Immature natural killer cell (primary cell): ENCODE results near the gene CBLN3. TPM values are rescaled to one million over a fixed set of nuclear protein-coding genes. Genes with fewer than 3 reads are reported as not detected.
A peak's percentile ranks its signal among the peaks of the same experiment; 100 is the strongest.

Experiments
- DNase-seq, 3 donors: peaks; one replicate each; pipeline ENCODE4 v3.0.0; 2022; ENCODE audit warnings: mixed read lengths in 1 of 3
- H3K27ac Mint-ChIP-seq, 6 donors: one replicate each; pipeline ENCODE4 v1.8.0; 2020; ENCODE audit warnings: mixed read lengths in 6 of 6, mild to moderate bottlenecking in 5 of 6, inconsistent platforms in 4 of 6, moderate library complexity in 3 of 6
- H3K27me3 Mint-ChIP-seq, 3 donors: one replicate each; pipeline ENCODE4 v1.8.0; 2020 to 2021; ENCODE audit warnings: low read depth in 3 of 3, mild to moderate bottlenecking in 3 of 3, mixed read lengths in 3 of 3, moderate library complexity in 3 of 3, inconsistent platforms in 1 of 3
- H3K36me3 Mint-ChIP-seq, 3 donors: one replicate each; pipeline ENCODE4 v1.8.0; 2020; ENCODE audit warnings: mixed read lengths in 3 of 3, inconsistent platforms in 2 of 3, mild to moderate bottlenecking in 2 of 3
- H3K4me1 Mint-ChIP-seq, 2 donors: one replicate each; pipeline ENCODE4 v1.8.0; 2020; ENCODE audit warnings: inconsistent platforms in 2 of 2, mild to moderate bottlenecking in 2 of 2, mixed read lengths in 2 of 2, moderate library complexity in 1 of 2
- H3K4me3 Mint-ChIP-seq, 5 donors: one replicate each; pipeline ENCODE4 v1.8.0; 2020; ENCODE audit warnings: mild to moderate bottlenecking in 5 of 5, mixed read lengths in 5 of 5, inconsistent platforms in 3 of 5, moderate library complexity in 3 of 5
- H3K9me3 Mint-ChIP-seq, 6 donors: one replicate each; pipeline ENCODE4 v1.8.0; 2020; ENCODE audit warnings: mild to moderate bottlenecking in 6 of 6, mixed read lengths in 6 of 6, inconsistent platforms in 4 of 6, moderate library complexity in 3 of 6
- polyA plus RNA-seq, 3 donors: library from polyadenylated mRNA; unstranded; fragments of 300-500 nt; fragmentation: Illumina TruSeq; gene quantifications; one replicate each; pipeline ENCODE4 v1.2.3, GENCODE V29; 2021

CBLN3 gene
- polyA plus RNA-seq, 3 donors from 2014 or later = not detected

DNA sequence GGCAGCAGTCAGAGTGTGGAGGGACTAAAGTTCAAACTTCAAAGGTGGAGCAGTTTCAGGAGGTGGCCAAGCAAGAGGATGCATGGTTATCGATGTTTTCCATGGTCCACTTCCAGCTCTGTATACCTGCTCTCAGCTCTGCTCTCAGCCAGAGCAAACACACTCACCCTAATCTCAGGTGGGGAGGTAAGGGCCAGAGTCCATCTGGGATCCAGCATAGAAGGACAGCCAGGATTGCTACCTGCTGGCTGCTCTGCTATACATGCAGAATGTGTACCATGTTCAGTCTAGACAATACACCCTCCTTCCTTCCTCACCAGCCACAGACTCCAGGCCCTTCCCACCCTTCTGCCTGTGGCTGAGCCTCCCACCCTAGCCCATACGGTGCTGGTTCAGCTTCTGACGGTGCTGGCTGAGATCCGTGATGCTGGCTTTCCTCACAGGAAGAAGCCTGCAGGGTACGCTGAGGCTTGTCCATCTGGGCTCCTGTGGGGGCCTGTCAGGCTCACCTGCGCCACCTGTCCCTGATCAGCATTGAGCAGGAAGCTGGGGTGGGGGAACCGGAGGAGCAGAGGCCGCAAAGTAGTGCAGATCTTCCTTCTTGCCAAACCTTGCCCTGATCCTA, 2.4 kb downstream of the CBLN3 start:
- Mint-ChIP-seq H3K27ac (peak overlapping the region in 5 of 6 donors; percentile 32 to 82 (median 43)), H3K4me1 (peaks cover 16 to 22% of the 10 kb centered on the region in 2 donors), H3K27me3 (peaks cover 1 to 12% (median 8%) of the 10 kb centered on the region in 3 donors), H3K36me3 (peaks cover 4% of the 10 kb centered on the region in 3 donors), H3K4me3 (peak overlapping the region in 1 of 5 donors; percentile 6), H3K9me3 (no peaks in the 10 kb centered on the region)
- DNase-seq = no peak

DNA sequence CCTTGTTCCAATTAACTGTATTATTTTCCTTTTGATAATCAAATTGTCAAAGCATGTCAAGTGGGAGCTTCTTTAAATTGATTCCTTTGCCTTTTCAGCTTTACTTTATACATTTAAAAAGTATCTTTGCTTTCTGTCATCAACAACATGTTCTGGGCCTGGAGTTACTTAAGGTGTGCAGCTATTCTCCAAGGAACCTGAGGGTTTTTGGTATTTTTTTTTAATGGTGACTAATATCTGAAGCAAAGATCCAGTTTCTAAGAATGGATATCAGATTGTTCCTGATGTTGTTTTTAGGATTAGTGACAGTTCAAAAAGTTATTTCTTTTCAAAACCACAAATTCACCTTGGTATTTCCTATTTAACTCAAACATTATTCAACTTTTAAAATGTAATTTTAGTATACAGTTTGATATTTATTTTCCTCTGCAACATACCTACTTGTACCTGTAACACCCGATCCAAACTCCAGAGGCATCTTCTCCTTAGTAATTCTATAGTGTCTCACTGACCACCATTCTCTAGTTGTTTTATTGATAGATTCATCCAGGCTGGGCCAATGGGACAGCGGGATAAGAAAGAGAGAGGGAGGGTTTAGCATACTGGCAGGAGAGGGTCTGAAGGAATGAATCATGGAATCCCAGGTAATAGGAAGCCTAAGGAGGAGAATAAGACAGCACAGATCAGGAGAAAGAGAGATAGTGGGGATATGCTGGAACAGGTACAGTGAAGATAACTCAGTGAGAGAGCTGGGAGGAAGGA, 3.1 kb downstream of the CBLN3 start:
- H3K27me3 Mint-ChIP-seq = peaks cover 1 to 7% (median 5%) of the 10 kb centered on the region in 3 donors
- peak overlapping the region in 4 of 6 donors; percentile 3 to 82 (median 18) for H3K27ac Mint-ChIP-seq
- H3K4me1 Mint-ChIP-seq = peaks cover 9 to 16% of the 10 kb centered on the region in 2 donors
- H3K9me3 Mint-ChIP-seq = no peaks in the 10 kb centered on the region
- no peak for DNase-seq
- H3K4me3 Mint-ChIP-seq = peak overlapping the region in 1 of 5 donors; percentile 6
- H3K36me3 Mint-ChIP-seq = no peaks in the 10 kb centered on the region

DNA sequence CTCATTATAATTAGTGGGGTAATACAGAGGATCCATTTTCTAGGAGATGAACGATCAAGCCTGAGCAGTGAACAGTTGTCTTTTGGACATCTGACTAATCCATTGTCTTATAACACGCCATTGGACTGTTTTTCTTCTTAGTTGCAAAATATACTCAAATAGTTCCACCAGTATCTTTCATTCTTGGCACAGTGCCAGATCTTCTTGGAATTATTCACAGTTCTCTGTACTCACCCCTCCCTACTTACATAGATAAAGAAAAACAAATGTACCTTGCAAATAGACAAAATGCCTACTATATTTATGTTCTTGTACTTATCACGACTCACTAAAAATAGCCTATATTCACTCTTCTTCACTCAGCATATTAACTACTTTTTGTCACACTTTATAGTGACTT, 3.8 kb downstream of the CBLN3 start:
- H3K4me1 Mint-ChIP-seq = peaks cover 3 to 9% of the 10 kb centered on the region in 2 donors
- no peak overlapping the region for H3K27ac Mint-ChIP-seq
- H3K4me3 Mint-ChIP-seq = no peak overlapping the region
- peaks cover 2 to 6% (median 5%) of the 10 kb centered on the region in 3 donors for H3K27me3 Mint-ChIP-seq
- no peaks in the 10 kb centered on the region for H3K36me3 Mint-ChIP-seq
- DNase-seq = no peak
- H3K9me3 Mint-ChIP-seq = no peaks in the 10 kb centered on the region

DNA sequence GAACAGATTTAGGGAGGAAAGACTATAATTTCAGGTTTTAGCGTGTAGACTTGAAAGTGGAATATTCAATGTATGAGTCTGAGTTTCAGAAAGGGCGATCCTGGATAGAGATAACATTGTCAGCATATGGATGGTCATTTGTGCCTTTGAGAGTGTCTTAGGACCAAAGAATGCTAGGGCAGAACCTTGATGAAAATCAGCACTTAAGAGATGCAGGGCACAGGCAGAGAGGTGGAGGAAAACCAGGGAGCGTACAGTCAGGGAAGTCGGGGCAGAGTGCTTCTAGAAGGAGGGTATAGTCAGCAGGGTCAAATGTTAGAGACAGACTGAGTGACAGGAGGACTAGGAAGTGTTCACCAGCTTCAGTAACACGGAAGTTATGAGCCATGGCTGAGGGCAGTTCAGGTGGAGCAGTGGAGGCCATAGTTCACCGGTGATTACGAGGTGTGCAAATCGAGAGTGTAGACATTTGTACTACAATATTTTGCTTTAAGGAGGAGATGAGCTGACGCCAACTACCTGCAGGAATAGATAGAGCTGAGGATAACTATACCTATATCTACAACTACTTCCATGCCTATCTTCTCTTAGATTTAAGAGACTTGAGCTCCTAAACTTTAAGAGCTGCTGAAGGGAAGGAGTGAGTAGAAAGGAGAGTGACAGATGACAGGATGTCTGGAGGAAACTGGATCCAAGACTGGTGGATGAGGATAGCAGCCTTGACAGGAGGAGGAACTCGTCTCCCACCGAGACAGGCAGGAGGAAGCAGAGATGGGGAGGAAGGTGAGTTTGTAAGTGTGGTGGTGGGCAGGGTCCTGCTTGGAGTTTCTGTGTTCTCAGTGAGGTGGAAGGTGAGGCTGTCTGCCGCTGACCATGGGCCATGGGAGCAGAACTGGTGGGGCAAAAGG, 6.5 kb downstream of the CBLN3 start:
- peaks cover 1 to 3% (median 2%) of the 10 kb centered on the region in 3 donors for H3K27me3 Mint-ChIP-seq
- no peak overlapping the region for H3K27ac Mint-ChIP-seq
- no peaks in the 10 kb centered on the region for H3K36me3 Mint-ChIP-seq
- no peaks in the 10 kb centered on the region for H3K4me1 Mint-ChIP-seq
- no peak overlapping the region for H3K4me3 Mint-ChIP-seq
- no peak for DNase-seq
- no peaks in the 10 kb centered on the region for H3K9me3 Mint-ChIP-seq

DNA sequence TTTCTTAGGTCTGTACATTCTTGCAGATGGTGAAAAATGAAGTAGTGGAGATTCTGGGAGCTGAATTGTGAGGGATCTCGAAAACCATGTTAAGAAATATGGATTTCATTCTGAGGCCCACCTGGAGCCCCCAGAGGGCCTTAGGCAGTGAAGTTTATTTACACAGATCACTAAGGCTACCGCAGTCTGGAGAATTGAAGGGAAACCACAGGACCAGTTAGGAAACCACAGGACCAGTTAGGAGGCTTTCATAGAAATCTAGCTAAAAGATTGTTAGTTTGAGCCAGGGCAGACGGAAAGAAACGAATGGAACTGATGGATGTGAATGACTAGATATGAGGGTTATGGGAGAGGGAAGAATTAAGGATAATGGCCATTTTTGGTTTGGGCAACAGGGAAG, 7.2 kb downstream of the CBLN3 start:
- Mint-ChIP-seq H3K9me3 (no peaks in the 10 kb centered on the region), H3K4me1 (no peaks in the 10 kb centered on the region), H3K27me3 (peaks cover 1 to 3% (median 2%) of the 10 kb centered on the region in 3 donors), H3K27ac (no peak overlapping the region), H3K4me3 (no peak overlapping the region), H3K36me3 (no peaks in the 10 kb centered on the region)
- no peak for DNase-seq

DNA sequence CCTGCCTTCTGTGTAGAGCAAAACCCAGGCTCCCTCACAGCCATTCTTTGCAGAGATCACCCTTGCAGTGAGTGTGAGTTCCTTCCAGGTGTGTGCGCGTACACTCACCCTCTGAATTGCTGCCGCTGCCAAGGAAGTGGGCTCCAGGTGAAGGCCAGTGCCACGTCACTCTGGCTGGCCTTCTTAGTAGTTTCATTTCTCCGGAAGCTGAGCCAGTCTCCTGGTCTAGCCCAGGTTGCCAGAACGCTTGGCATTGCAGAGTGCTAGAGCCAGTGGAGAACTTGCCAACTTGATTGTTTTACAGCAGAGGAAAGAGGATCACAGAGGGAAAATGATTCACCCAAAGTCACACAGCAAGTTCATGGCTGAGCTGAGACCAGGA, 11.0 kb downstream of the CBLN3 start:
- DNase-seq = no peak
- Mint-ChIP-seq H3K9me3 (no peaks in the 10 kb centered on the region), H3K36me3 (no peaks in the 10 kb centered on the region), H3K27me3 (peaks cover 2 to 4% (median 3%) of the 10 kb centered on the region in 3 donors), H3K27ac (no peak overlapping the region), H3K4me1 (no peaks in the 10 kb centered on the region), H3K4me3 (no peak overlapping the region)

DNA sequence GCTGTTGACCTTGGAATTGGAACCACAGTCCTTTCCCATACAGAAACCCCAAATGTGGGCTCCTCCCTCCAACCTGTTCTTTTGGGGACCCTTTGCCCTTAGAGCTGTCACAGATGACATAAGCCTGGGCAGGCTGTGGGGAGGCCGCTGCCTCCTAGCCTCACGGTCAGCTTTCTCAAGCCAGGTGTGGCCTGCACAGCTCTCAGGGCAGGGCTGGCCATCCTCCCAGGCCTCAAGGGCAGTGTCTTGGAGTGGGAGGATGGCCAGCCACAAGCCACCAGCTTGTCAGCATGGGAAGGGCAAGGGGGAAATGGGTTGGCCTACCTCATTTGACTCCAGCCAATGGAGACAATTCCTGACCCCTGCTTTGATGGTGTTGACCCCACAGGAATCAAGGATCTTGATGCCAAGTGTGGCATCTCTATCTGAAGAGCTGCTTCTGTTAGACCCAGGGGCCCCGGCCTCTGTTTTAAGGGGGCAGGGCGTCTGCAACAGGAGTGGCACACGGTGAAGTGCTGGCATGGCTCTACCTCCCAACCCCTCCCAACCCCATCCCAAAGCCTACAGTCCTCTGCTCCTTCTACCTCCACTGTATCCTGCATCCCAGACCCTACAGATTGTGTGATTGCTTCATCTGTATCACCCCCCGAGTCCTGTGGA, 11.5 kb downstream of the CBLN3 start:
- H3K27me3 Mint-ChIP-seq = peaks cover 2 to 4% (median 3%) of the 10 kb centered on the region in 3 donors
- H3K4me1 Mint-ChIP-seq = no peaks in the 10 kb centered on the region
- no peaks in the 10 kb centered on the region for H3K9me3 Mint-ChIP-seq
- no peak overlapping the region for H3K4me3 Mint-ChIP-seq
- DNase-seq = no peak
- H3K27ac Mint-ChIP-seq = no peak overlapping the region
- H3K36me3 Mint-ChIP-seq = no peaks in the 10 kb centered on the region

DNA sequence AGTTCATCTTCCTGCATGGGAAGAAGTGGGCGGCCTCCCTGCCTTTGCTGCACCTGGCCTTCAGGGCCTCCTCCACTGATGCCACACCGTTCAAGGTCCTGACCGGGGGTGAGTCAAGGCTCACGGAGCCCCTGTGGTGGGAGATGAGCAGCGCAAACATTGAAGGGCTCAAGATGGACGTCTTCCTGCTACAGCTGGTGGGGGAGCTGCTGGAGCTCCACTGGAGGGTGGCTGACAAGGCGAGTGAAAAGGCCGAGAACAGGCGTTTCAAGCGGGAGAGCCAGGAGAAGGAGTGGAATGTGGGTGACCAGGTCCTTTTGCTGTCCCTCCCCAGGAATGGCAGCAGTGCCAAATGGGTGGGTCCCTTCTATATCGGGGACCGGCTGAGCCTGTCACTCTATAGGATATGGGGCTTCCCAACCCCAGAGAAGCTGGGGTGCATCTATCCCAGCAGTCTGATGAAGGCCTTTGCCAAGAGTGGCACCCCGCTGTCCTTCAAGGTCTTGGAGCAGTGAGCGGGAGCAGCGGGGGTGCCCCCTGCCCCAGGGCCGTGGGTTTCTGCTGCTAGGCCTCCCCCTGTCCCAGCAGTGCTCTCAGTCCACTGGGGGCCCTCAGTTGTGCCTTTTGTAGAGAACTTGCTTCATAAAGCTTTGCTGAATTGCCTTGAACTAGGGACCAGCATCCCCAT, 12.4 kb downstream of the CBLN3 start:
- no peaks in the 10 kb centered on the region for H3K9me3 Mint-ChIP-seq
- no peak for DNase-seq
- no peaks in the 10 kb centered on the region for H3K4me1 Mint-ChIP-seq
- H3K27ac Mint-ChIP-seq = no peak overlapping the region
- H3K27me3 Mint-ChIP-seq = peaks cover 2 to 4% (median 3%) of the 10 kb centered on the region in 3 donors
- H3K36me3 Mint-ChIP-seq = no peaks in the 10 kb centered on the region
- no peak overlapping the region for H3K4me3 Mint-ChIP-seq

DNA sequence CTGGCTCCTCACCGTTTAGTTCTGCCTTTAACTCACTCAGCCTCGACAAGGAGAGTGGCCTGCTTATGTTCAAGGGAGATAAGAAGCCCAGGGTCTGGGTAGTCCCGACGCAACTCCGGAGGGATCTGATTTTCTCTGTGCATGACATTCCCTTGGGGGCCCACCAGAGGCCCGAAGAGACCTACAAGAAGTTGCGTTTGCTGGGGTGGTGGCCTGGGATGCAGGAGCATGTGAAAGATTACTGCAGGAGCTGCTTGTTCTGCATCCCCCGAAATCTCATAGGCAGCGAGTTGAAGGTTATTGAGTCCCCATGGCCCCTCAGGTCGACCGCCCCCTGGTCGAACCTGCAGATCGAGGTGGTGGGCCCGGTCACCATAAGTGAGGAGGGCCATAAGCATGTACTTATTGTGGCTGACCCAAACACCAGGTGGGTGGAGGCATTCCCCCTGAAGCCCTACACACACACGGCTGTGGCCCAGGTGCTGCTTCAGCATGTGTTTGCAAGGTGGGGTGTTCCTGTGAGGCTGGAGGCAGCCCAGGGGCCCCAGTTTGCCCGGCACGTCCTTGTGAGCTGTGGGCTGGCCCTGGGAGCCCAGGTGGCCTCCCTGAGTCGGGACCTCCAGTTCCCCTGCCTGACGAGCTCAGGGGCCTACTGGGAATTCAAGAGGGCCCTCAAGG, 13.1 kb downstream of the CBLN3 start:
- Mint-ChIP-seq H3K4me1 (no peaks in the 10 kb centered on the region), H3K27ac (no peak overlapping the region), H3K36me3 (no peaks in the 10 kb centered on the region), H3K9me3 (no peaks in the 10 kb centered on the region), H3K4me3 (no peak overlapping the region), H3K27me3 (peaks cover under 1 to 4% (median 3%) of the 10 kb centered on the region in 3 donors)
- DNase-seq = no peak

DNA sequence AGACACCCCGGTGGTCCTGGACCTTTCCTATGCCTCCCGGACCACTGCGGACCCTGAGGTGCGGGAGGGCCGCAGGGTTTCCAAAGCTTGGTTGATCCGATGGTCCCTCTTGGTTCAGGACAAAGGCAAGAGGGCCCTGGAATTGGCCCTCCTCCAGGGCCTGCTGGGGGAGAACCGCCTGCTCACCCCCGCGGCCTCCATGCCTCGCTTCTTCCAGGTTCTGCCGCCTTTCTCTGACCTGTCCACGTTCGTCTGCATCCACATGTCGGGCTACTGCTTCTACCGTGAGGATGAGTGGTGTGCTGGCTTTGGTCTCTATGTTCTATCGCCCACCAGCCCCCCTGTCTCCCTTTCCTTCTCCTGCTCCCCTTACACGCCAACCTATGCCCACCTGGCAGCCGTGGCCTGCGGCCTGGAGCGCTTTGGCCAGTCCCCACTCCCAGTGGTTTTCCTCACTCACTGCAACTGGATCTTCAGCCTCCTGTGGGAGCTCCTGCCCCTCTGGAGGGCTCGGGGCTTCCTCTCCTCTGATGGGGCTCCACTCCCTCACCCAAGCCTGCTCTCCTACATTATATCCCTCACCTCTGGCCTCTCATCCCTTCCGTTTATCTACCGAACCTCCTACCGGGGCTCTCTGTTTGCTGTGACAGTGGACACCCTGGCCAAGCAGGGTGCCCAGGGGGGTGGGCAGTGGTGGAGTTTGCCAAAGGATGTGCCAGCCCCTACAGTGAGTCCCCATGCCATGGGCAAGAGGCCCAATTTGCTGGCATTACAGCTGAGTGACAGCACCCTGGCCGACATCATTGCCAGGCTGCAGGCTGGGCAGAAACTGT, 13.8 kb downstream of the CBLN3 start:
- DNase-seq = no peak
- no peak overlapping the region for H3K27ac Mint-ChIP-seq
- no peak overlapping the region for H3K4me3 Mint-ChIP-seq
- peaks cover 0 to 5% (median 4%) of the 10 kb centered on the region in 3 donors for H3K27me3 Mint-ChIP-seq
- no peaks in the 10 kb centered on the region for H3K36me3 Mint-ChIP-seq
- H3K4me1 Mint-ChIP-seq = no peaks in the 10 kb centered on the region
- H3K9me3 Mint-ChIP-seq = no peaks in the 10 kb centered on the region

DNA sequence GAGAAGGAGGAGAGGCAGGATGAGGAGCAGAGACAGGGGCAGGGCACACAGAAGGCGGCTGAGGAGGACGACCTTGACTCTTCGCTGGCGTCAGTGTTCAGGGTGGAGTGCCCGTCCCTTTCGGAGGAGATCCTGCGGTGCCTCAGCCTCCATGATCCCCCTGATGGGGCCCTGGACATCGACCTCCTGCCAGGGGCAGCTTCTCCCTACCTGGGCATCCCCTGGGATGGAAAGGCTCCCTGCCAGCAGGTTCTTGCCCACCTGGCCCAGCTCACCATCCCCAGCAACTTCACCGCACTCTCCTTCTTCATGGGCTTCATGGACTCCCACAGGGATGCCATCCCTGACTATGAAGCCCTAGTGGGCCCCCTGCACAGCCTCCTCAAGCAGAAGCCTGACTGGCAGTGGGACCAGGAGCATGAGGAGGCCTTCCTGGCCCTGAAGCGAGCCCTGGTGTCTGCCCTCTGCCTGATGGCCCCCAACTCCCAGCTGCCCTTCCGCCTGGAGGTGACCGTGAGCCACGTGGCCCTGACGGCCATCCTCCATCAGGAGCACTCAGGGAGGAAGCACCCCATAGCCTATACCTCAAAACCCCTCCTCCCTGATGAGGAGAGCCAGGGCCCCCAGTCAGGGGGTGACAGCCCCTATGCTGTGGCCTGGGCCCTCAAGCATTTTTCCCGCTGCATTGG, 14.6 kb downstream of the CBLN3 start:
- Mint-ChIP-seq H3K9me3 (no peaks in the 10 kb centered on the region), H3K4me3 (no peak overlapping the region)

More for the DNA sequence above, 14.6 kb downstream of the CBLN3 start:
- H3K27me3 Mint-ChIP-seq = peaks cover 0 to 4% (median 4%) of the 10 kb centered on the region in 3 donors
- H3K27ac Mint-ChIP-seq = no peak overlapping the region
- no peaks in the 10 kb centered on the region for H3K4me1 Mint-ChIP-seq
- DNase-seq = no peak
- no peaks in the 10 kb centered on the region for H3K36me3 Mint-ChIP-seq
